ENCODE results near the gene TTL. TPM values are rescaled to one million over a fixed set of nuclear protein-coding genes. Genes with fewer than 3 reads are reported as not detected.
"Not testable (repeated sequence)": the region's sequence is repeated elsewhere in the genome, so short reads cannot be mapped to it uniquely, and the experiment has no call there.

TTL gene
- total and polyA plus RNA-seq, 4 experiments from 2014 or later = 1.8 to 23.3 (median 13.8) TPM

- ChIA-PET CTCF (ENCODE audit: partially characterized antibody) (interaction anchor here (0.6 to 2.0 kb wide), 3 partner anchors 23 to 82 kb away, joined by 3 to 6 read pairs (median 3); no protein-coding TSS in a partner anchor), POLR2A (ENCODE audit: partially characterized antibody) (interaction anchor here (1.5 to 4.1 kb wide), 3 partner anchors 41 to 660 kb away, joined by 3 to 27 read pairs (median 21); partner anchors contain the start of gene CHCHD5)
- H3K27ac ChIP-seq (ENCODE audit: low read depth, low read length) = peak overlapping the region; percentile 90
- Mint-ChIP-seq H3K27ac (no peak overlapping the region), H3K36me3 (peaks cover 15 to 23% of the 10 kb centered on the region in 2 donors), H3K4me1 (peaks cover 5 to 12% (median 10%) of the 10 kb centered on the region in 4 donors), H3K9me3 (peaks cover 0 to 2% (median 0%) of the 10 kb centered on the region in 8 donors), H3K27me3 (no peaks in the 10 kb centered on the region), H3K4me3 (no peak overlapping the region)
- intact Hi-C loops (cut with micrococcal nuclease) = loop anchor here (1.0 kb wide), 4 partner anchors 41 to 488 kb away; partner anchors contain the start of genes CHCHD5, SLC20A1 and TMEM87B
- peaks cover 24% of the 10 kb centered on the region for H3K4me1 ChIP-seq (ENCODE audit: insufficient read depth, low read length)
- peak in 4 of 5 donors; percentile 1 to 11 (median 3) for DNase-seq
- H3K27me3 ChIP-seq (ENCODE audit: insufficient read depth, low read length) = no peaks in the 10 kb centered on the region
- H3K4me3 ChIP-seq (ENCODE audit: low read length in 2 of 2) = peak overlapping the region; percentile 70 to 98
- H3K9me3 ChIP-seq (ENCODE audit: control insufficient read depth in 1 of 2, low read length in 2 of 2) = no peaks in the 10 kb centered on the region
- H3K36me3 ChIP-seq (ENCODE audit: insufficient read depth, low read length) = peaks cover 10% of the 10 kb centered on the region
Measured at GRCh38 chr2:112542984-112543661, 61.2 kb downstream of the TTL start.

- H3K36me3 Mint-ChIP-seq = peaks cover 48 to 49% of the 10 kb centered on the region in 2 donors
- CTCF ChIA-PET (ENCODE audit: partially characterized antibody) = interaction anchor here (0.8 kb wide), 1 partner anchor 36 kb away, joined by 6 read pairs; no protein-coding TSS in a partner anchor
- POLR2A ChIA-PET (ENCODE audit: partially characterized antibody) = no interaction called here
Measured at GRCh38 chr2:112547333-112547732, 65.4 kb downstream of the TTL start.

DNA sequence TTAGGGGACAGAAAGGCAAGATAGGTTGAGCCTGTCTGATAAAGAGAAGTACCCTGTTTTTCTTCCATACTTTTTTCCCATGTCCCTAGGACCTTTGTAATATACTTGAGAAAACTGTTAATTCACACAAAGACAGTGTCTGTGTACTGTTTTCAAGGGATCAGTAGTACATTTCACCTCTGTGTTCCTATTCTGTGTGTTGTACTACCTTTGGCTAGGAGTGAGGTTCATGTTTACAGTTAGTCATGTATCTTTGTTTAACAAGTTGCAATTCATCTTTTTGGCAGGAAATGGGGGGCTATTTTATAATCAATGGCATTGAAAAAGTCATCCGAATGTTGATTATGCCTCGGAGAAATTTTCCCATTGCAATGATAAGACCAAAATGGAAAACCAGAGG is 67.0 kb downstream of the TTL start:
- Mint-ChIP-seq H3K4me1 (peaks cover 0 to 14% (median 4%) of the 10 kb centered on the region in 4 donors), H3K9me3 (no peaks in the 10 kb centered on the region), H3K4me3 (no peak overlapping the region), H3K27ac (no peak overlapping the region), H3K27me3 (no peaks in the 10 kb centered on the region), H3K36me3 (peaks cover 62 to 64% of the 10 kb centered on the region in 2 donors)
- no peak overlapping the region for H3K27ac ChIP-seq (ENCODE audit: low read depth, low read length)
- H3K4me1 ChIP-seq (ENCODE audit: insufficient read depth, low read length) = peaks cover under 1% of the 10 kb centered on the region
- peaks cover 52% of the 10 kb centered on the region for H3K36me3 ChIP-seq (ENCODE audit: insufficient read depth, low read length)
- H3K27me3 ChIP-seq (ENCODE audit: insufficient read depth, low read length) = no peaks in the 10 kb centered on the region
- no peak overlapping the region for H3K4me3 ChIP-seq (ENCODE audit: low read length in 2 of 2)
- ChIA-PET POLR2A (ENCODE audit: partially characterized antibody) (no interaction called here), CTCF (ENCODE audit: partially characterized antibody) (no interaction called here)
- no peak for DNase-seq
- no peaks in the 10 kb centered on the region for H3K9me3 ChIP-seq (ENCODE audit: control insufficient read depth in 1 of 2, low read length in 2 of 2)
- intact Hi-C loops (cut with micrococcal nuclease) = no loop called here

More at GRCh38 chr2:112547333-112547732, 65.4 kb downstream of the TTL start:
- Histone ChIP-seq H3K27ac (ENCODE audit: low read depth, low read length) (no peak overlapping the region), H3K27me3 (ENCODE audit: insufficient read depth, low read length) (no peaks in the 10 kb centered on the region), H3K9me3 (ENCODE audit: control insufficient read depth in 1 of 2, low read length in 2 of 2) (no peaks in the 10 kb centered on the region), H3K4me3 (ENCODE audit: low read length in 2 of 2) (no peak overlapping the region), H3K4me1 (ENCODE audit: insufficient read depth, low read length) (peaks cover 15% of the 10 kb centered on the region), H3K36me3 (ENCODE audit: insufficient read depth, low read length) (peaks cover 43% of the 10 kb centered on the region)
- Mint-ChIP-seq H3K4me3 (no peak overlapping the region), H3K9me3 (no peaks in the 10 kb centered on the region), H3K27me3 (no peaks in the 10 kb centered on the region), H3K4me1 (peaks cover 0 to 11% (median 4%) of the 10 kb centered on the region in 4 donors), H3K27ac (peak overlapping the region in 1 of 7 donors; percentile 36)
- intact Hi-C loops (cut with micrococcal nuclease) = no loop called here
- no peak for DNase-seq

- POLR2A ChIA-PET (ENCODE audit: partially characterized antibody) = no interaction called here
- intact Hi-C loops (cut with micrococcal nuclease) = no loop called here
Measured at GRCh38 chr2:112566104-112566503, 84.1 kb downstream of the TTL start.

GRCh38 chr2:112566508-112566907 is 84.6 kb downstream of the TTL start:
- POLR2A ChIA-PET (ENCODE audit: partially characterized antibody); intact Hi-C loops (cut with micrococcal nuclease); H3K4me3 ChIP-seq (ENCODE audit: low read length in 2 of 2); CTCF ChIA-PET (ENCODE audit: partially characterized antibody); H3K9me3 ChIP-seq (ENCODE audit: control insufficient read depth in 1 of 2, low read length in 2 of 2); H3K4me1 ChIP-seq (ENCODE audit: insufficient read depth, low read length); H3K27me3 Mint-ChIP-seq; H3K27me3 ChIP-seq (ENCODE audit: insufficient read depth, low read length); H3K4me1 Mint-ChIP-seq; H3K27ac ChIP-seq (ENCODE audit: low read depth, low read length); H3K4me3 Mint-ChIP-seq; DNase-seq; H3K27ac Mint-ChIP-seq: not testable (repeated sequence)
- peaks cover 62 to 69% of the 10 kb centered on the region in 2 donors for H3K36me3 Mint-ChIP-seq
- H3K9me3 Mint-ChIP-seq = peaks cover 0 to 14% (median 7%) of the 10 kb centered on the region in 8 donors
- peaks cover 48% of the 10 kb centered on the region for H3K36me3 ChIP-seq (ENCODE audit: insufficient read depth, low read length)

More at GRCh38 chr2:112566104-112566503, 84.1 kb downstream of the TTL start:
- no peak for DNase-seq
- H3K27me3 ChIP-seq (ENCODE audit: insufficient read depth, low read length) = no peaks in the 10 kb centered on the region
- H3K4me3 ChIP-seq (ENCODE audit: low read length in 2 of 2) = no peak overlapping the region
- no peak overlapping the region for H3K27ac ChIP-seq (ENCODE audit: low read depth, low read length)
- Mint-ChIP-seq H3K4me1 (peaks cover 0 to 2% (median under 1%) of the 10 kb centered on the region in 4 donors), H3K27me3 (no peaks in the 10 kb centered on the region), H3K9me3 (peaks cover 0 to 14% (median 7%) of the 10 kb centered on the region in 8 donors), H3K36me3 (peaks cover 62 to 69% of the 10 kb centered on the region in 2 donors), H3K27ac (peak overlapping the region in 1 of 7 donors; percentile 25), H3K4me3 (no peak overlapping the region)
- H3K4me1 ChIP-seq (ENCODE audit: insufficient read depth, low read length) = no peaks in the 10 kb centered on the region
- H3K36me3 ChIP-seq (ENCODE audit: insufficient read depth, low read length) = peaks cover 48% of the 10 kb centered on the region
- CTCF ChIA-PET (ENCODE audit: partially characterized antibody) = no interaction called here
- H3K9me3 ChIP-seq (ENCODE audit: control insufficient read depth in 1 of 2, low read length in 2 of 2) = no peaks in the 10 kb centered on the region

DNA sequence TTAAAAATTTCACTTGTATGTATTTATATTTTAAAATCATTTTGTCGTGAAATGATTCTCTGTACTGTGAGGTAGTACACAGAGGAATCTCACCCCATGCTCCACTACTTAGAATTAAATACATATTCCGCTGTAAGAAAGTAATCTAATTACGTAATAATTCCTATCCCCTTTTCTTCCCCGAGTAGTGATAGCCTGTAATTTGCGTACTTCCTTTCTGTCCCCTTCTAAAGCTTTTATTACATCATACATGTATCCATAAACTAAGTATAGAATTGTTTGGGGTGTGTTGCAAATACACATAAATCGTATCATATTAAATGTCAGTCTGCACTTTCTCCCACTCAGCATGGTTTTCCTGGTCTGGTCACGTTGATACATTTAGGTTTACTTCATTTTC is 90.0 kb downstream of the TTL start:
- no peak overlapping the region for H3K4me3 Mint-ChIP-seq

GRCh38 chr2:112577756-112578155 is 95.8 kb downstream of the TTL start:
- H3K27me3 Mint-ChIP-seq = no peaks in the 10 kb centered on the region
- Histone ChIP-seq H3K9me3 (ENCODE audit: control insufficient read depth in 1 of 2, low read length in 2 of 2) (no peaks in the 10 kb centered on the region), H3K27ac (ENCODE audit: low read depth, low read length) (no peak overlapping the region), H3K4me1 (ENCODE audit: insufficient read depth, low read length) (peaks cover 4% of the 10 kb centered on the region), H3K27me3 (ENCODE audit: insufficient read depth, low read length) (no peaks in the 10 kb centered on the region), H3K36me3 (ENCODE audit: insufficient read depth, low read length) (peaks cover 21% of the 10 kb centered on the region), H3K4me3 (ENCODE audit: low read length in 2 of 2) (no peak overlapping the region)
- no peak for DNase-seq
- POLR2A ChIA-PET (ENCODE audit: partially characterized antibody) = no interaction called here
- no peak overlapping the region for H3K27ac Mint-ChIP-seq
- H3K4me1 Mint-ChIP-seq = peaks cover 2 to 9% (median 3%) of the 10 kb centered on the region in 4 donors
- no peak overlapping the region for H3K4me3 Mint-ChIP-seq
- CTCF ChIA-PET (ENCODE audit: partially characterized antibody) = interaction anchor here (2.9 kb wide), 1 partner anchor 97 kb away, joined by 11 read pairs; no protein-coding TSS in a partner anchor
- intact Hi-C loops (cut with micrococcal nuclease) = no loop called here
- peaks cover 28 to 38% of the 10 kb centered on the region in 2 donors for H3K36me3 Mint-ChIP-seq
- H3K9me3 Mint-ChIP-seq = no peaks in the 10 kb centered on the region

More for the DNA sequence above, 90.0 kb downstream of the TTL start:
- Histone ChIP-seq H3K9me3 (ENCODE audit: control insufficient read depth in 1 of 2, low read length in 2 of 2) (no peaks in the 10 kb centered on the region), H3K27ac (ENCODE audit: low read depth, low read length) (no peak overlapping the region), H3K36me3 (ENCODE audit: insufficient read depth, low read length) (peaks cover 58% of the 10 kb centered on the region), H3K4me3 (ENCODE audit: low read length in 2 of 2) (no peak overlapping the region), H3K27me3 (ENCODE audit: insufficient read depth, low read length) (no peaks in the 10 kb centered on the region), H3K4me1 (ENCODE audit: insufficient read depth, low read length) (no peaks in the 10 kb centered on the region)
- intact Hi-C loops (cut with micrococcal nuclease) = no loop called here
- CTCF ChIA-PET (ENCODE audit: partially characterized antibody) = no interaction called here
- H3K27ac Mint-ChIP-seq = no peak overlapping the region
- no peaks in the 10 kb centered on the region for H3K27me3 Mint-ChIP-seq
- DNase-seq = no peak
- POLR2A ChIA-PET (ENCODE audit: partially characterized antibody) = no interaction called here
- H3K4me1 Mint-ChIP-seq = no peaks in the 10 kb centered on the region
- peaks cover 0 to 14% (median 7%) of the 10 kb centered on the region in 8 donors for H3K9me3 Mint-ChIP-seq
- H3K36me3 Mint-ChIP-seq = peaks cover 79 to 86% of the 10 kb centered on the region in 2 donors
